GM19467 (cell line): Measurements from ENCODE around the gene PNMA8B.
"Not testable (repeated sequence)": the region's sequence is repeated elsewhere in the genome, so short reads cannot be mapped to it uniquely, and the experiment has no call there.

ENCODE experiments used
- ATAC-seq: cut with Tn5 transposase; IDR thresholded peaks from one replicate; pipeline ENCODE4 v1.9.1; 2021; ENCODE audit warnings: mild to moderate bottlenecking, moderate library complexity; ENCODE audit not compliant: unreplicated experiment

The PNMA8B gene, protein sequence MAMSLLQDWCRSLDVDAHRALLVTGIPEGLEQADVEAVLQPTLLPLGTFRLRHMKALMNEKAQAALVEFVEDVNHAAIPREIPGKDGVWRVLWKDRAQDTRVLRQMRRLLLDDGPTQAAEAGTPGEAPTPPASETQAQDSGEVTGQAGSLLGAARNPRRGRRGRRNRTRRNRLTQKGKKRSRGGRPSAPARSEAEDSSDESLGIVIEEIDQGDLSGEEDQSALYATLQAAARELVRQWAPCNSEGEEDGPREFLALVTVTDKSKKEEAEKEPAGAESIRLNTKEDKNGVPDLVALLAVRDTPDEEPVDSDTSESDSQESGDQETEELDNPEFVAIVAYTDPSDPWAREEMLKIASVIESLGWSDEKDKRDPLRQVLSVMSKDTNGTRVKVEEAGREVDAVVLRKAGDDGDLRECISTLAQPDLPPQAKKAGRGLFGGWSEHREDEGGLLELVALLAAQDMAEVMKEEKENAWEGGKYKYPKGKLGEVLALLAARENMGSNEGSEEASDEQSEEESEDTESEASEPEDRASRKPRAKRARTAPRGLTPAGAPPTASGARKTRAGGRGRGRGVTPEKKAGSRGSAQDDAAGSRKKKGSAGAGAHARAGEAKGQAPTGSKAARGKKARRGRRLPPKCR

DNA sequence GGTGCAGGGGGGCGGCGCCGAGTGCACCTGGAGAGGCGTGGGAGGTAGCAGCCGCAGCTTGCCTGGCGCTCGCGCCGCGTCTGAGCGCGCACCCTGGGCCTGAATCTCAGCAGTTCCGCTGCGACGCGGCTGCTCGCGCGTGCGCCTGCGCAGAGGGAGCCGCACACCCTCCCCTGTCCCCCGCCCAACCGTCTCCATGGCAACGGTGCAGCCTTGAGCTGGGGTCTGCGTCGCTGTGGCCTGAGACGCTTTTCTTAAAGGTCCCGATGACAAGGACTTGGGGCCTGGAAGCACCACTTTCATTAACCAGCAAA, at the start of gene PNMA8B:
Gene PNMA8B, minus strand, starts transcription at position 82 of the 314 bp plus-strand sequence. CDS start 402 bp downstream, outside the sequence.
- no peak for ATAC-seq

DNA sequence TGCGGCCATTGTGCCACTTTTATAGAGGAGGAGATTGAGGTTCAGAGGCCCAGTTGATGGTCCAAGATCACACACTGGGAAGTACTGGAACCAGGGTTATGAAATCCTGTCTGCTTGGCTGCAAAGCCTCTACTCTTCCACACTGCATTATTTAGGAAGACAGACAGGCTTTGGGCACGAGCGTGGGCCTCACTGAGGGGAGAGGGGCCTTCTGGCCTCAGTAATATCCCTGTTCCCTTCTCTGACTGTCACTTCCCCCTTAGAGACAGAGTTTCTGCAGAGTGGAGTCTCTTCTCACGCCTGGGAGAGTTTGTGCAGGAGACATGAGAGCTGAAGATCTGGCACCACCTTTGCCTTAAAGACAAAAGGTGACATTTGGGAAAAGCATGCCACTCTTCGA, 49.0 kb upstream of the PNMA8B start:
- no peak for ATAC-seq

DNA sequence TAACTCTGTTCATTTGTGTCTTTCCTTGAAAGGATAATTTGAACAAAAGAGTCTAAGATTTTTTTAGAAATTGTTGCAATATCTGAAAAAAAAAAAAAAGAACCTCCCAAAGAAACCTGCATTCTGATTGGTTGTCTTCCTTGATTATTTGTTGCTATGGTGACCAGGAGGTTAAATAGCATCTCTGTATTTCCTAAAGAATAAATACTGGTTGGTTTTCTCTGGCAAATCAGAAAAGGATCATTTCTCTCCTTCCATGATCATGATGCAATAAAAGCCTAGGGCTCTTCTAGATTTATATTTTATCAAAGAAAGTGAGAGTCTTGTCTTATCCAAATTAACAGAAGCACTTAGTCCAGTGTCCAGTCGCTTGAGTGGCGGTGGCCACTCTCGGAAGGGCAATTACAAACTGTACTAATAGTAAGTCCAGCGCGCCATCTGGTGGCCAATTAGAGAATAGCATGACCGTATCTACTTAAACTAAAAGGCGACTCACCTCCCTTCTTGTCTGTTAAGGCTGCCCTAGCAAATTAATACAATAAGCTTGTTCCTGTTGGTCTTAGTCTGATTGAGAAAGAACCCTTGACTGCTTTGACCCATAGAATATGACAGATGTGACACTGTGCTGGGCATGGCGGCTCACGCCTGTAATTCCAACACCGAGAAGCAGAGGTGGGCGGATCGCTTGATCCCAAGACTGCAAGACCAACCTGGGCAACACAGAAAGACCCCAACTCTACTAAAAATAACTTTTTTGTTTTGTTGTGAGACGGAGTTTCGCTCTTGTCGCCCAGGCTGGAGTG, 47.0 kb upstream of the PNMA8B start:
- ATAC-seq, result no peak

DNA sequence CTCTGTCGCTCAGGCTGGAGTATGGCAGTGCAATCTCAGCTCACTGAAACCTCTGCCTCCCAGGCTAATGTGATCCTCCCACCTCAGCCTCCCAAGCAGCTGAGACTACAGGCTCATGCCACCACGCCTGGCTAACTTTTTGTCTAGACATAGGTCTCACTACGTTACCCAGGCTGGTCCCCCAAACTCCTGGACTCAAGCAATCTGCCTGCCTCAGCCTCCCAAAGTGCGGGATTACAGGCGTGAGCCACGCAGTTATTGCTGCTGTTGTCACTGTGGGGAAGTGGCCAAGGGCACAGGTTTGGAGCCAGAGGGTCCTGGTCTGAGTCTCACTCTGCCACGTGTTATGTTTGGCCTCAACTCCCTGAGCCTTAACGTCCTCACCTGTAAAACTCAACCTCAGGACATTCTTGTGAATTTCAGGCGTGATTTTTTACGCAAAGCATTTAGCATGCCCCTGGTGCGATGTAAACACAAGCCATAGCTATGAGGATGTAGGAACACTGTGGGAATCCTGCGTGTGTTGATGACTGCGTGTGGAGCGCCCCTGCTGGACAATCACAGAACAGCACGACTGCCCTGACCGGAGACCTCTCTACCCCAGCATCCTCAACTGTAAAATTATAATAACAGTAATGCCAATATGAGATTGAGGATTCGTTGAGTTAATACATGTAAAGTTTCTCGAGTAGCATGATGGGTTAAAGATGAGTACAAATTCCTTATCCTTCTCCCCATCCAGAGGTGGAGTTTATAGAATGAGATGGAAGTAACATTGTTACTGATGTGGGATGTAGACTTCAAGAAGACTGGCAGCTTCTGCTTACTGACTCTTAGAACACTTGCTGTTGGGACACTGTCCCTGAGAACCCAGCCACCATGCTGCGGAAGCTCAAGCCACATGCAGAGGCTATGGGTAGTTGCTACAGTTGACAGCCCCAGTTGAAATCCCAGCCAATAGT, 41.8 kb upstream of the PNMA8B start:
- ATAC-seq, result no peak

DNA sequence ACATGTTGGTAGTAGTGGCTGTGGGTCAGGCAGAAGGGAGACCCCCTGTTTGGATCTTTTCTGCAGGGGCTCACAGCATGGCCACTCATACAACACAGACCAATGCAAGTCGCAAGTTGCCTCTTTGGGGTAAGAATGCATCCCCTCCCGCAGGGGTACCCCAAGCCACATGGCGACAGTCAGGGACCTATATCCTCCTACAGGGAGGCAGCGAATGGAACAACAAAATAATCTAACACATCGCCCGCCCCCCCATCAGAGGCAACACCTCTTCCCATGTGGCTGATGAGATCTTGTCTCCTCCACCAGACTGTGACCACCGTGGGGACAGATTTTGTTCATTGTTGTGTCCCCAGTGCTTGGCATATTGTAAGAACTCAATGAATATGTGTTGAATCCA, 40.7 kb upstream of the PNMA8B start:
- ATAC-seq, result no peak

DNA sequence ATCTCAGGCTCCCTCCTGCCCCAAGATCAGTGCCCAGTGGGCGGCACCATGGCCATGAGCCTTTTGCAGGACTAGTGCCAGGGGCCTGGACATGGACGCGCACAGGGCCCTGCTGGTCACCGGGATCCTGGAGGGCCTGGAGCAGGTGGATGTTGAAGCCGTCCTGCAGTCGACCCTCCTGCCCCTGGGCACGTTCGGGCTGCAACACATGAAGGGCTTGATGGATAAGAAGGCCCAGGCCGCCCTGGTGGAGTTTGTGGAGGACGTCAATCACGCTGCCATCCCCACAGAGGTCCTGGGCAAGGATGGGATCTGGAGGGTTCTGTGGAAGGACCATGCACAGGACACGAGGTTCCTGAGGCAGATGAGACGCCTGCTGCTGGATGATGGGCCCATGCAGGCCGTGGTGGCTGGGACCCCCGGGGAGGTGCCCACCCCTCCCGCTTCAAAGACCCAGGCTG, 38.0 kb upstream of the PNMA8B start:
- no peak for ATAC-seq

DNA sequence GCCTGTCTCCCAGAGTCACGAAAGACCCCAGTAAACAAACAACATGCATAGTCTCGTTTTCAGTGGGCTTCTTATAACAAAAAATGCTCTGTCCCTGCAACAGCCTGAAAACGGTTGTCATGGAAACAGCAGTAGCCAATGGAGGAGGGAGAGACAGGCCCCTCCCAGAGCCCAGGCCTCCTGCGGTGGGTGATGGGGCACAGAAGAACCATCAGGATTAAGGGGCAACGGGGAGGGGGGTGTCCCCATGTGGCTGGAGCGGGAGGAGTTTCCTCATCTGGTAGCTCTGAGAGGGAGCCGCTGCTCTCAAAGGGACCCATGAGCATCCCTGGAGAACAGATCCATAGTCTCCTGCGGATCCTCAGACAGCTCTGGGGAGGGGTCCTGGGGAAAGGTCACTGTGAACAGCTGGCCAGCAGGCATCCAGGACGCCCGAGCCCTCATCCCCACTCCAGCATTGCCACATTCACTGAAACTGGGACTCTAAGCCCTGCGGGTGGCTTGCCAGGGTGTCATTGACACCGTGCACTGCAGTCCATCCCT, 37.5 kb upstream of the PNMA8B start:
- ATAC-seq, result no peak

DNA sequence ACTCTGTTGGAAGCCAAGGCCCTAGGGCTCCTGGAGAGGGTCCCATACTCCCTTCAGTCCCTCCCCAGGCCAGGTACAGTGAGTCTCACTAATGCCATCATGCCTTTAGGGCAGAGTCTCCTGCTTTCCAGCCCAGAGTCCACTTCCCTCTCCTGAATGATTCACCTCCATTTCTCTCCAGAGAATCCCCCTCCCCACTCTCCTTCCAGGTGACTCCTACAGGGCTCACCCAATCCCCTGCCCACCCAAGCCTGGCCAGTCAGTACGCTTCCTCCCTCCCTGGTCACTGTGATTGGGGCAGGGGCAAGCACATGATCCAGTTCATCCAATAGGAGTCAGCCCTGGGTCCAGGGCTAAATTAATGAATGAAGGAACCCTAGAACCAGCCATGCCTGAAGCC, 35.0 kb upstream of the PNMA8B start:
- no peak for ATAC-seq

DNA sequence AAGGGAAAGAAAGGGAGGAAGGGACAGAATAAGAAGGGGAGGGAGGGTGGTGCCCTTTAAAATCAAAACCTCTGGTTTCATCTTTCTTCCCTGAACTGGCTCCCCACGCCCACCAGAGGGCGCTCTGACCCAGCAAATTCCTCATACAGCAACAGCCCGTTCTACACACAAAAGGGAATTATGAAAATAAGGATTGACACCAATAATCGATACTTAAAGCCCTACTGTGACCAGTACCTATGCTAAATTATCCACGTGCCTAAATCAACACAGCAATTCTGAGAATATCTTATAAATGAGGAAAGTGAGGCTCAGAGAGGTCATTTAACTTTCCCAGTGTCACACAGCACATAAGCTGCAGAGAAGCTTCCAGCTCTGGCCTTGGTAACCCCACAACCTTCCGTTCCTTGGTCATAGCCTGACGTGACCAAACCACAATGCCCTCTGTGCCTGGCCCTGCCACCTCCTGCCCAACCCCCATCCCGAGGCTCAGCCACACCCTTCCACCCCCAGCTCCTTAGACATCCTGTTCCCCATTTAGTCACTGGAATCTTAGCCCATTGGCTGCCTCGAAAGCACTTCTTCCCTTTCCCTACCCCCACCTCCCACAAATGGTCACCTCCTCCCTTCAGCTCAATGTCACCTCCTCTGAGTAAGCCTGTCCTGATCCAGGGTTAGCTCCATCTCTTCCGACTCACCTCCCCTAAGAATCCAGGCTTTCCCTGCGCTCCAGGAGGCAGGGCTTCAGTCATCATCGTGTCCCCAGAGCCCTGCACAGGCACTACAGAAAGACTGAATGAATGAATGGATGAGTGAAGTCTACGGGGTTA, 34.2 kb upstream of the PNMA8B start:
- no peak for ATAC-seq

DNA sequence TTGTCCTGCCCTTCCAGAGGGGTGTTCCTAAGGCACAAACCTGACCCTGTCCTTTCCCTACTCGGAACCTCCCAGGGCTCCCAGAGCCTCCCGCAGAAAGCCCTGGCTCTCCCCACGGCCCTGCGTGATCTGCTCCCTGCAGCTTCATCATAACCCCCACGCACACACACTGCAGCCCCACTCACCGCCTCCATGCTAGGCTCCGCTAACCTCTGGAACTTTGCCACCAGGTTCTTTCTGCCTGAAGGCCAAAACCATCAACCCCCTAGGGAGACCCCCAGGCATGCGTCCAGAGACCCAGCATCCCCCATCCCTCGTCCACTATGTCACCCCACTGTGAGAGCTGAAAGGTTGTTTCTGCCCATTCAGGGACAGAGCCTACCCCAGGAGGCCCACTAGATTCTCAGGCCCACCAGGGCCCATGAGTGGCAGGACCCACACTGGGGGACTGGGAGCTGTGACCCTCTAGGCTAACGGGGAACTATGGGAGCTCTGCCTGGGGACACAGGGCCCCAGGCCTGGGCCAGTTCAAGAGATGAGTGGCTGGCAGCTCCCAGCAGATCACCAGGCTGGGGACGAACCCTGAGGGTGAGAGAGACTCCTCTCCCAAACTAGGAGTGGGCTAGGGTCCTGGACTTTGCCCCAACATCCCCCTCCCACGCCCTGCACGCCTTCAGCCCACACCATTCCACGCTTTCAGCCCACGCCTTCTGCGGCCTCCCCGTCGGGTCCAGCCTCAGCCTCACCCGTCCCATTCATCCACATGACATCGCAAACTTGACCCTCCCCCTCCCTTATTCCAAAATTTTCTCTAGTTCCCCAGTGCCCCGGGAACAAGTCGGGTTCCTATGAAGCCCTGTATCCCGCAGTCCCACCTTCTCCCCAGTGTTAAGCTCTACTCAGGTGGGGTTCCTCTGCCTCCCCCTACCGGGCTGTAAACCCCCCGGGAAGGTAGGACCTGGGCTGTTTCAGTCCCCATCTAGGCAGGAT, 33.2 kb upstream of the PNMA8B start:
- no peak for ATAC-seq

DNA sequence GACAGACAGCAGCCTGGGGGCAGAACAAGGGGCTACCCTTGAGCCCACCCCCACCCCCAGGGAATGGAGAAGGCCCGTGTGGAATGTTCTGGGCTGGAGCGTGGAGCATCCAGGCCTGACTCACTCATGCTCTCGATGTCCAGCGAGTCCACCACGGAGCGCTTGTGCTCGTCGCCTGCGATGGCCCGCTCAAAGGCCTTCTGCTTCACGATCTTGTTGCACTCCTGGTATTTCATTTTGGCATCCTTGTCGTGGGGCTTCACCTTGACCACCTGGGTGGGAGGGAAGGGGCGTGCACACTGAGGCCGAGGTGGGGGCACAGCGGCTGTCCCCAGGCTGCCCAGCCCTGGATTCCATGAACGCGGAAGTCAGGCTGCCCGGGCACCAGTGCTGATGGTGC, 31.1 kb upstream of the PNMA8B start:
- not testable (repeated sequence) for ATAC-seq

DNA sequence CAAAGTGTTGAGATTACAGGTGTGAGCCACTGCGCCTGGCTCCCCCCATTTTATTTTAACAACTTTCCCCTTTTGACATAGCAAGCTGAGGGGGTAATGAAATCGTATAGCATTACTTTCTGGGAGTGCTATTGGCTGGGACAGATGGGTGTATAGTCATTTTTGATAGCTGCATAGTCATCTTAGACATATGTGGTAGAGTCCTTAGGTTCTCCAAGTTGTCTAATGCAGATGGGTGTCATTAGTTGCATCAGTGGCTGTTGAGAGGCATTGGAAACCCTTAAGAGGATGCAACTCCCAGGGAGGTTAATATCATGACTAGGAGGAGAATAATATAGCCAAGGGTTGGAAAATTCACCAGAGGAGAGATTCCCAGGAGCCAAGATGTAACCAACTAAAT, 28.6 kb upstream of the PNMA8B start:
- ATAC-seq, result no peak

DNA sequence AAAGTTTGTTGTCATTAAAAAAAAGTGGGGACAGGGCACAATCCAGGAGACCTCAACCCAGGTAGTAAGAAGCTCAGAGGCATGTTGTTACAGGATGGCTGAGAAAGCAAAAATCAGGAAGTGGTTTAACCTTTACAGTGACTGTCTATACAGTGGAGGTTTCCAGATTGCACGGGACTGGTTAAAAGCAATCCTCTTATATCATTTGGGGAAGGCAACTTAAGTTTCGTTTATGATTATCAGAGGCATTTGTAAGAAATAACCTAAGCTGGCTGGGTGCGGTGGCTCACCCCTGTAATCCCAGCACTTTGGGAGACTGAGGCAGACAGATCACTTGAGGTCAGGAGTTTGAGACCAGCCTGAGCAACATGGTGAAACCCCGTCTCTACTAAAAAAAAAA, 27.3 kb upstream of the PNMA8B start:
- ATAC-seq, result not testable (repeated sequence)

DNA sequence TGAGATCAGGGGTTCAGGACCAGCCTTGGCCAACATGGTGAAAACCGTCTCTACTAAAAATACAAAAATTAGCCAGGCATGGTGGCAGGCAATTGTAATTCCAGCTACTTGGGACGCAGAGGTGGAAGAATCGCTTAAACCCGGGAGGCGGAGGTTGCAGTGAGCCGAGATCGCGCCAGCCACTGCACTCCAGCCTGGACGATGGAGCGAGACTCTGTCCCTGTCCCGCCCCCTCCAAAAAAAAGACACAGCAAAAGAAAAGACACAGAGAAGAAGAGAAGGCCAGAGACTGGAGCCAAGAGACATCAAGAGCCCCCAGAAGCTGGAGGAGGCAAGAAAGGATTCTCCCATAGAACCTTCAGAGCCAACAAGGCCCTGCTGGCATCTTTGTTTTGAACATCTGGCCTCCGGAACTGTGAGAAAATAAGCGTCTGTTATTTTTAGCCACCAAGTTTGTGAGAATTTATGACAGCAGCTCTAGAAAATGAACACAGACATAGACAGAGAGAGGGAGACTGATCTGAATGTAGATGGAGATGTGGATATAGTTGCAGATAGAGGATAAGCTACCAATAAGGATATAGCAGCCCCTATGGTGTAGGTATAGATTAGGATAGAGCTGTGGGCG, 25.7 kb upstream of the PNMA8B start:
- ATAC-seq, result no peak

DNA sequence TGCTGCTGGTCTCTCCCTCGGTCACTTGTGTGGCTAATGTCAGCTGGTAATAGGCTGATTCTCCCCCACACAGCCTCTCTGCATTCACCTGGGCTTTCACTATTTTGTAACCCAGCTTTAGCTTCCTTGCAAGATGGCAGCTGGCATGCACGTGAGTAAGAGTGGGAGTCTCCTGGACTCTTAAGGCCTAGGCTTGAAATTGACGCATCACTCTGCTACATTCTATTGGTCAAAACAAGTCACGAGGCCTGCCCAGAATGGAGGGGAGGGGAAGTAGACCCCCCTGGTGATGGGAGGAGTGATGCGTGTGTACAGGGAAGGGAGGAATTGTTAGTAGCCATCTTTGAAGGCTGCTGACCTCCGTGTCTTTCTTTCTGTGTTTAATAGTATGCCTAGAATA, 24.9 kb upstream of the PNMA8B start:
- no peak for ATAC-seq

DNA sequence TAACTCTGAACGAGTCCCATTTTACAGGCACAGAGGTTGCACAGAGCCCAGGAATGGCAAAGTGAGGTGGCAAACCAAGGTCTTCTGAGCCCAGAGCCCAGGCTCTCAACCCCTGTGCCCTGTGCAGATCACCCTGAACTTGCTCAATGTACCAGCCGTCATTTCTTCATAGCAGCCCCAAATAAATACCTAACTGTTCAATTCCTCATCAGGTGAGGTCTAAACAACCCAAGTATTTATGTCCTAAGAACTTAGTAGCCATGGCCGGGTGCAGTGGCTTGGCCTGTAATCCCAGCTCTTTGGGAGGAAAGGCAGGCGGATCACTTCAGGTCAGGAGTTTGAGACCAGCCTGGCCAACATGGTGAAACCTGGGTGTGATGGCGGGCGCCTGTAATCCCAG, 21.8 kb upstream of the PNMA8B start:
- ATAC-seq, result no peak

DNA sequence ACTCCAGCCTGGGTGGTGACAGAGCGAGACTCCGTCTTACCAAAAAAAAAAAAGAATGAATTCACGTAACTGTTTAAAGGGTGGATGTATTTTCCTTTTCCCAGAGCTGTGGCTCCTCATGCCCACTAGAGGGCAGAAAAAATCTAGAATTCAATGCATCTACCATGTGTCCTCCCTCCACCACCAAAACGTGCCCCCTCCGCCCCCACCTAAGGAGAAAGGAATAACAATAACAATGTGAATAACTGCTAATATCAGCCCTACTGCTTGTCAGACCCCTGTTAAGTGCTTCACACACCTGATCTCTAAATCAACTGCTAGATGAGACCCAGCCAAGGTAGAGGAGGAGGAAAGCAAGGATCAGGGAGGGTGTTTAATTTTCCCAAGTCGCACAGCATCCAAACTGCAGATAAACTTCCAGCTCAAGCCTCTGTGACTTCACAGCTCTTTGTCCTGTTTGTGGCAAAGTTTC, 20.2 kb upstream of the PNMA8B start:
- ATAC-seq, result no peak

DNA sequence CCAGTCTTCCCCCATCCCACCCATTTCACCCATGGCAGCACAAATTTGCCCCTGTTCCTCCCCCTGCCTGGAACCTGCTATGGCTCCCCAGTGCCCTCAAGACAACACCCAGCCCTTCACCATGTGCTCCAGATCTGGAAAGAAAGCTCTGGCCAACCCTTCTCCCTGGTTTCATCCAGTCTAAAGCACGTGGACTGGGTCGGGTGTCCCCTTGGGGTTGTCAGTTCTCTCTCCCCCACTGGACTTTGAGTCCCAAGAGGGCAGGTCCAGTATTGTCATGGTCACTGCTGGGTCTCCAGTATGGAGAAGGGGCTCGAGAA, 19.6 kb upstream of the PNMA8B start:
- no peak for ATAC-seq
